ENCODE measurements around the gene TULP4. TPM values are rescaled to one million over a fixed set of nuclear protein-coding genes. Genes with fewer than 3 reads are reported as not detected.
"Not testable (repeated sequence)": the region's sequence is repeated elsewhere in the genome, so short reads cannot be mapped to it uniquely, and the experiment has no call there.

Gene TULP4
- total and polyA plus RNA-seq, 10 donors, result 1.8 to 143 (median 78.1) TPM

DNA sequence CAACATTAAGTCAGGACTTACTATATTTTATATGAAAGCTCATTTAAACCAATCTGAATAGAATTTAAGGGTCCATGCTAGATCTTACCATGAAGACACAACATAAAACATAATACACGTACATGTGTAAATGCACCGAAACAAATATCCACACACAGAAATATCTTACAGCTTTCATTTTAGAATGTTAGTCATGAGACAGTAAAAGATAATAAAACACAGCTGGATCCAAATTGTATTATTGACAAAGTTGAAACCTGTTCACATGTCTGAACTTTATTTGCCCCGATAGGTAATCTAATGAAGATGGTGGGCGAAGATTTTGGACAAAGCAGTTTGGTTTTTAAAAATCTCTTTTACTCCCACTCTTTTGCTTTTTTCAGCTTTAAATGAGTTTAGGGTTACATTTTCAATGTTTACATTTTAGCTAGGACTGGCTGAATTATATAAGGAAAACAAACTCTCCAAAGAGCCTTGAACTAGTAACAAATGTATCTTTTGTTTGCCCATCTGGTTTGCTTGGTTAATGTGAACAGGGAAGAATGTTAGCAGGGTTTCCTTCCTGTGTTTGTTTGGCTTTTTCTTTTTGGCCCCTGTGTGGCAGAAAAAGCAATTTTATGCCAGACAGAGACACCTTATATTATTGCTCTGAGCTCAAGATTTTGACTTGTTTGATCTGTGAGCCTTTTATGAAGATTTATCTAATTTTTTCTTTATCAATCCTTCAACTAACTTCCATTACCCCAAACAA, 242.5 kb downstream of the TULP4 start:
- intact Hi-C loops (cut with DNase I; ENCODE audit: low total_unique reads), result no loop called here
- Histone ChIP-seq H3K4me3 (no peak overlapping the region), H3K9me3 (no peaks in the 10 kb centered on the region), H3K36me3 (no peaks in the 10 kb centered on the region), H3K27me3 (replicated peaks in 1 of 7) (no peaks in the 10 kb centered on the region), H3K4me1 (peaks cover 0 to 19% (median 8%) of the 10 kb centered on the region in 6 donors), H3K27ac (peak overlapping the region in 5 of 8 donors; percentile 22 to 65 (median 46))
- 91 to 96% (median 94%) methylated on average over 4 of the region's 4 CpGs for WGBS, 5 donors
- DNase-seq, result no peak
- TF ChIP-seq POLR2A (IDR thresholded peaks at IDR 0.05) (no peak), POLR2AphosphoS5 (IDR thresholded peaks at IDR 0.05) (no peak)
- TF ChIP-seq, protein P1, sequence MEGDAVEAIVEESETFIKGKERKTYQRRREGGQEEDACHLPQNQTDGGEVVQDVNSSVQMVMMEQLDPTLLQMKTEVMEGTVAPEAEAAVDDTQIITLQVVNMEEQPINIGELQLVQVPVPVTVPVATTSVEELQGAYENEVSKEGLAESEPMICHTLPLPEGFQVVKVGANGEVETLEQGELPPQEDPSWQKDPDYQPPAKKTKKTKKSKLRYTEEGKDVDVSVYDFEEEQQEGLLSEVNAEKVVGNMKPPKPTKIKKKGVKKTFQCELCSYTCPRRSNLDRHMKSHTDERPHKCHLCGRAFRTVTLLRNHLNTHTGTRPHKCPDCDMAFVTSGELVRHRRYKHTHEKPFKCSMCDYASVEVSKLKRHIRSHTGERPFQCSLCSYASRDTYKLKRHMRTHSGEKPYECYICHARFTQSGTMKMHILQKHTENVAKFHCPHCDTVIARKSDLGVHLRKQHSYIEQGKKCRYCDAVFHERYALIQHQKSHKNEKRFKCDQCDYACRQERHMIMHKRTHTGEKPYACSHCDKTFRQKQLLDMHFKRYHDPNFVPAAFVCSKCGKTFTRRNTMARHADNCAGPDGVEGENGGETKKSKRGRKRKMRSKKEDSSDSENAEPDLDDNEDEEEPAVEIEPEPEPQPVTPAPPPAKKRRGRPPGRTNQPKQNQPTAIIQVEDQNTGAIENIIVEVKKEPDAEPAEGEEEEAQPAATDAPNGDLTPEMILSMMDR (IDR thresholded peaks at IDR 0.05 in 8 of 11, conservative IDR thresholded peaks at IDR 0.05 in 3 of 11), result no peak

DNA sequence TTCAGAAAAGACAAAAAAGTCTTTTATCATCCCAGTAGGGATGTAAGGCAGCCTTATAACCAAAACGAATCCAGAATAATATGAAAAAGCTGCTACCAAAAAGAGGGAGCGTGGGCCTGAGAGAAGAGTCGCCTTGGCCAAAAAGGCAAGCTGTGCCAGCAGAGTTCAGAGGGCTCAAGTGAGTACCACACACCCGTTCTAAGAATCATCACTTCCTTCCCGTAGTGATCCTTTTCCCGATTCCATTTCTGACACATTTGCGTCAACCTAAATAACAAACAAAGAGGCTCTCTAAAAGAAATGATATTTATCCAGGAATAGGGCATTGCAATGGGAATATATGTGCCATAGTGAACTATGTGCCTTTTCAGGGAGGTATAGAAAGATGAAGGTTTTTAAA, 243.8 kb downstream of the TULP4 start:
- Histone ChIP-seq H3K27me3 (replicated peaks in 1 of 7) (no peaks in the 10 kb centered on the region), H3K4me1 (peaks cover 4 to 25% (median 15%) of the 10 kb centered on the region in 6 donors), H3K27ac (peak overlapping the region in 5 of 8 donors; percentile 40 to 65 (median 56)), H3K9me3 (no peaks in the 10 kb centered on the region), H3K4me3 (no peak overlapping the region), H3K36me3 (no peaks in the 10 kb centered on the region)
- intact Hi-C loops (cut with DNase I; ENCODE audit: low total_unique reads), result no loop called here
- DNase-seq, result no peak
- 59 to 68% (median 60%) methylated on average over 7 of the region's 7 CpGs for WGBS, 5 donors
- TF ChIP-seq POLR2AphosphoS5 (IDR thresholded peaks at IDR 0.05) (peak in 1 of 3 donors; percentile 51), POLR2A (IDR thresholded peaks at IDR 0.05) (no peak)

DNA sequence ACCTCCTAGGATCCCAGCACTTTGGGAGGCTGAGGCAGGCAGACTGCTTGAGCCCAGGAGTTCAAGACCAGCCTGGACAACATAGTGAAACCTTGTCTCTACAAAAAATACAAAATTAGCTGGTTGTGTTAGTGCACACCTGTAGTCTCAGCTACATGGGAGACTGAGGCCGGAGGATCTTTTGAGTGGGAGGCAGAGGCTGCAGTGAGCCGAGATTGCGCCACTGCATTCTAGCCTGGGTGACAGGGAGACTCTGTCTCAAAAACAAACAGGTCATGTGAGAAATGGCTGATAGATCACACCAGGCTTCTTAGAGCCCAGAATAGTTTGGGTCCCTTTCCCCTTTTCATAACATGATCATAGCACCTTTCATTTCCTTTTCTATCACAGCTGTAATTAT, 244.8 kb downstream of the TULP4 start:
- H3K4me3 ChIP-seq; H3K9me3 ChIP-seq; DNase-seq; intact Hi-C loops (cut with DNase I; ENCODE audit: low total_unique reads); H3K36me3 ChIP-seq; H3K27me3 ChIP-seq (replicated peaks in 1 of 7): not testable (repeated sequence)
- peak overlapping the region in 4 of 8 donors; percentile 24 to 56 (median 43) for H3K27ac ChIP-seq
- WGBS, 5 donors, result 90 to 100% (median 93%) methylated on average over 3 of the region's 3 CpGs
- H3K4me1 ChIP-seq, result peaks cover 10 to 35% (median 25%) of the 10 kb centered on the region in 6 donors

DNA sequence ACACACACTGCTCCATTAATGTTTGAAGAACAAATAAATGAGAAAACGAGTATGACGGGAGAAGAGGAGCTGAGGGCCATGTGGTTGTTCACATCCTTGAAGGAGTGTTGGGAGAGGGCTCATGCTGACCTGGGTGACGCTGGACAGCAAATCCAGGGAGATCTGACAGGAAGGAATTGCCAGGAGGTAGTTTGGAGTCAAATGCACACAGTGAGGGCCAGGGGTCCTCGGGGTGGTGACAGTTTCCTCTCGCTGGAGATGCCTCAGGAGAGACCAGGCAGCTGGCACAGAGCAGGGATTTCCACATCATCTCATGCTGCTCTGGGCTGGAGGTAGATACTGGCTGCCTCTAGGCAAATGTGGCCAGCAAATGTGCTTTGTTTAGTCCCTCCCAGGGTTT, 245.7 kb downstream of the TULP4 start:
- Histone ChIP-seq H3K36me3 (no peaks in the 10 kb centered on the region), H3K27me3 (replicated peaks in 1 of 7) (no peaks in the 10 kb centered on the region), H3K4me1 (peaks cover 10 to 43% (median 33%) of the 10 kb centered on the region in 6 donors), H3K27ac (no peak overlapping the region), H3K9me3 (no peaks in the 10 kb centered on the region), H3K4me3 (no peak overlapping the region)
- peak; percentile 49 for DNase-seq
- WGBS, 5 donors, result 83 to 90% (median 88%) methylated on average over 5 of the region's 5 CpGs
- TF ChIP-seq POLR2A (IDR thresholded peaks at IDR 0.05), result no peak
- TF ChIP-seq, protein P1 (IDR thresholded peaks at IDR 0.05 in 8 of 11, conservative IDR thresholded peaks at IDR 0.05 in 3 of 11), result no peak
- no peak for TF ChIP-seq POLR2AphosphoS5 (IDR thresholded peaks at IDR 0.05)
- intact Hi-C loops (cut with DNase I; ENCODE audit: low total_unique reads), result no loop called here
